Measurements from ENCODE around the gene IL17RA.

IL17RA gene

GRCh38 chr22:17110791-17111550 lies 26.2 kb downstream of the IL17RA start:
- H3K79me2 ChIP-seq = no peaks in the 10 kb centered on the region
- H3K9me3 ChIP-seq (ENCODE audit: control insufficient read depth, low read length) = no peaks in the 10 kb centered on the region
- no peak overlapping the region for H3K4me3 ChIP-seq (ENCODE audit: low read depth, low read length)
- no peak overlapping the region for H2AFZ ChIP-seq
- no peak overlapping the region for H3K27ac ChIP-seq
- no peaks in the 10 kb centered on the region for H3K36me3 ChIP-seq (ENCODE audit: control insufficient read depth, insufficient read depth, low read length)
- H3K4me2 ChIP-seq (ENCODE audit: low read length) = no peak overlapping the region
- TF ChIP-seq CTCF (IDR thresholded peaks at IDR 0.05) = no peak
- H3K9ac ChIP-seq = no peak overlapping the region
- no peaks in the 10 kb centered on the region for H3K27me3 ChIP-seq (ENCODE audit: control insufficient read depth, insufficient read depth, low read length)
- H3K4me1 ChIP-seq = no peaks in the 10 kb centered on the region

GRCh38 chr22:17112491-17113042 lies 27.8 kb downstream of the IL17RA start:
- no peaks in the 10 kb centered on the region for H3K79me2 ChIP-seq
- no peak overlapping the region for H3K27ac ChIP-seq
- H3K4me2 ChIP-seq (ENCODE audit: low read length) = no peak overlapping the region
- no peaks in the 10 kb centered on the region for H3K36me3 ChIP-seq (ENCODE audit: control insufficient read depth, insufficient read depth, low read length)
- H3K9ac ChIP-seq = no peak overlapping the region
- H2AFZ ChIP-seq = no peak overlapping the region
- H3K4me3 ChIP-seq (ENCODE audit: low read depth, low read length) = no peak overlapping the region
- H3K27me3 ChIP-seq (ENCODE audit: control insufficient read depth, insufficient read depth, low read length) = no peaks in the 10 kb centered on the region
- no peaks in the 10 kb centered on the region for H3K4me1 ChIP-seq
- no peaks in the 10 kb centered on the region for H3K9me3 ChIP-seq (ENCODE audit: control insufficient read depth, low read length)
- no peak for TF ChIP-seq CTCF (IDR thresholded peaks at IDR 0.05)

- no peaks in the 10 kb centered on the region for H3K36me3 ChIP-seq (ENCODE audit: control insufficient read depth, insufficient read depth, low read length)
- no peak overlapping the region for H3K9ac ChIP-seq
Observed at GRCh38 chr22:17113600-17113999, 28.8 kb downstream of the IL17RA start.

GRCh38 chr22:17114173-17114897 lies 29.5 kb downstream of the IL17RA start:
- no peak overlapping the region for H3K9ac ChIP-seq
- H3K27me3 ChIP-seq (ENCODE audit: control insufficient read depth, insufficient read depth, low read length) = peaks cover 6% of the 10 kb centered on the region
- no peaks in the 10 kb centered on the region for H3K36me3 ChIP-seq (ENCODE audit: control insufficient read depth, insufficient read depth, low read length)
- H3K4me3 ChIP-seq (ENCODE audit: low read depth, low read length) = no peak overlapping the region
- no peak overlapping the region for H3K4me2 ChIP-seq (ENCODE audit: low read length)
- no peaks in the 10 kb centered on the region for H3K79me2 ChIP-seq
- no peaks in the 10 kb centered on the region for H3K4me1 ChIP-seq
- H3K9me3 ChIP-seq (ENCODE audit: control insufficient read depth, low read length) = no peaks in the 10 kb centered on the region
- H3K27ac ChIP-seq = no peak overlapping the region
- H2AFZ ChIP-seq = no peak overlapping the region
- TF ChIP-seq CTCF (IDR thresholded peaks at IDR 0.05) = no peak

More at GRCh38 chr22:17113600-17113999, 28.8 kb downstream of the IL17RA start:
- Histone ChIP-seq H3K27me3 (ENCODE audit: control insufficient read depth, insufficient read depth, low read length) (no peaks in the 10 kb centered on the region), H3K27ac (no peak overlapping the region), H3K4me1 (no peaks in the 10 kb centered on the region), H3K79me2 (no peaks in the 10 kb centered on the region), H2AFZ (no peak overlapping the region), H3K4me3 (ENCODE audit: low read depth, low read length) (no peak overlapping the region), H3K9me3 (ENCODE audit: control insufficient read depth, low read length) (no peaks in the 10 kb centered on the region), H3K4me2 (ENCODE audit: low read length) (no peak overlapping the region)
- TF ChIP-seq CTCF (IDR thresholded peaks at IDR 0.05) = no peak

All from parathyroid adenoma (tissue), 2 donors.